ENCODE data around the gene NAA80.

NAA80 gene

DNA sequence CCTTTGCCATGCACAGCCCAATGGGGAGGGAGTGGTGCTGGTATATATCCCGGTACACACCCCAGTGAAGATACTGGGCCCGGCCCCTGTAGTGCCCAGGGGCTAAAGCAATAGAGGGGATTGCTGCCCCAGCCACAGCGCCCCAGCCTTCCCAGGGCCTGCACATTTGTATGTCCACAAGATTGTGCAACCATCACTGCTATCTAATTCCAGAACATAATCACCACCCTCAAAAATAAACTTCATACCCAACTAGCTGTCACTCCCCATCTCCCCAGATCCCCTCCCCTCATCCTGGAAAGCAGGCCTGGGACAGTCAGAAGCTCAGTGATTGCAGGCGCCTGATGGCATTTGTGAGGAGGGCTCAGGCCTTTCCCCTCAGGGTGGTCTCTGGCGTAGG lies 49.7 kb downstream of the NAA80 start:
- Histone ChIP-seq H3K27ac (peak overlapping the region; percentile 56 to 67), H3K9me3 (no peaks in the 10 kb centered on the region), H3K4me1 (peaks cover 0 to 82% (median 71%) of the 10 kb centered on the region in 4 donors), H3K4me3 (no peak overlapping the region), H3K36me3 (peaks cover 15 to 29% (median 26%) of the 10 kb centered on the region in 3 donors), H3K27me3 (no peaks in the 10 kb centered on the region)
- DNase-seq = no peak
- intact Hi-C loops (cut with DNase I; ENCODE audit: low total_unique reads) = no loop called here
- TF ChIP-seq, protein P1, sequence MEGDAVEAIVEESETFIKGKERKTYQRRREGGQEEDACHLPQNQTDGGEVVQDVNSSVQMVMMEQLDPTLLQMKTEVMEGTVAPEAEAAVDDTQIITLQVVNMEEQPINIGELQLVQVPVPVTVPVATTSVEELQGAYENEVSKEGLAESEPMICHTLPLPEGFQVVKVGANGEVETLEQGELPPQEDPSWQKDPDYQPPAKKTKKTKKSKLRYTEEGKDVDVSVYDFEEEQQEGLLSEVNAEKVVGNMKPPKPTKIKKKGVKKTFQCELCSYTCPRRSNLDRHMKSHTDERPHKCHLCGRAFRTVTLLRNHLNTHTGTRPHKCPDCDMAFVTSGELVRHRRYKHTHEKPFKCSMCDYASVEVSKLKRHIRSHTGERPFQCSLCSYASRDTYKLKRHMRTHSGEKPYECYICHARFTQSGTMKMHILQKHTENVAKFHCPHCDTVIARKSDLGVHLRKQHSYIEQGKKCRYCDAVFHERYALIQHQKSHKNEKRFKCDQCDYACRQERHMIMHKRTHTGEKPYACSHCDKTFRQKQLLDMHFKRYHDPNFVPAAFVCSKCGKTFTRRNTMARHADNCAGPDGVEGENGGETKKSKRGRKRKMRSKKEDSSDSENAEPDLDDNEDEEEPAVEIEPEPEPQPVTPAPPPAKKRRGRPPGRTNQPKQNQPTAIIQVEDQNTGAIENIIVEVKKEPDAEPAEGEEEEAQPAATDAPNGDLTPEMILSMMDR (IDR thresholded peaks at IDR 0.05) = no peak

DNA sequence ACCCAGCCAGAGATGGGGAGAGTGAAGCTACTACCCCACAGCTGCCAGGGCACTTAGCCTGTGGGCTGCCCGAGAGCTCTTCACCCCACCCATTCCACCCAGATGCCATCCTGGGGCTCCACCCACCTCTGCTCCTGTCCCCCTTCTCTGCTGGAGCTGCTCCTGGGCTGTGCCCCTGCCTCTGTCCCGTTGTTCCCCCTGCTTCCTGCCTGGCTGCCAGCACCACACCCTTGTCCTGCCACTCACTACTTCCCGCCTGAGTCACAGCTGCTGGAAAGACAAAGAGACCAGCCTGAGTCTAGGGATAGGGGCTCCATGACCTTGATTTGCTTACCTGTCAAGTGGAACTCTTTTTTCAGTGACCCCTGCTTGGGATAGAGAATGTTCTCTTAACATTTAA lies 50.8 kb downstream of the NAA80 start:
- Histone ChIP-seq H3K27ac (peak overlapping the region; percentile 56 to 67), H3K4me1 (peaks cover 0 to 83% (median 76%) of the 10 kb centered on the region in 4 donors), H3K9me3 (no peaks in the 10 kb centered on the region), H3K4me3 (no peak overlapping the region), H3K36me3 (peaks cover 13 to 18% (median 15%) of the 10 kb centered on the region in 3 donors), H3K27me3 (no peaks in the 10 kb centered on the region)
- TF ChIP-seq, protein P1 (IDR thresholded peaks at IDR 0.05) = no peak
- intact Hi-C loops (cut with DNase I; ENCODE audit: low total_unique reads) = no loop called here
- DNase-seq = peak; percentile 76 to 80

DNA sequence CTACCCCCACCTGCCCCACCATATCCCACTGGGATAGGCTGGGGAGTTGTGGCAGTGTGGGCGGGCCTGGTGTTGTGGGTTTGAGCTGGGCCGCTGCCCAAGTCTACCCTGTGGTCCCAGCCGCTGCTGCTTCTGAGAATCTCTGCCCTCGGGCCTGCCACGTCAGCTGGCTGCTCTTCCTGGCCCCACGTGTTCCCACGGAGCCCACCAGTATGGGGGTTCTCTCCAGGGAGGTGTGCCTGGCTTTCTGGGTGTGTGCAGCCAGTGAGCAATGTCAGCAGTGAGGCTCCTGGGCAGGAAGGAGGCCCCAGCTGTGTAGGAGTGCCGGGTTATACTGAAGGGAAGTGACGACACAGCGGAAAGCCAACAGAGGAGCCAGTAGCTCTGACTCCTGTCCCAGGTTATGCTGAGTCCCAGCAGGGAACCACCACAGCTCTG lies 52.7 kb downstream of the NAA80 start:
- intact Hi-C loops (cut with DNase I; ENCODE audit: low total_unique reads) = loop anchor here (1.0 kb wide), 1 partner anchor 19 kb away; no protein-coding TSS in a partner anchor
- TF ChIP-seq, protein P1 (IDR thresholded peaks at IDR 0.05) = no peak
- peak overlapping the region; percentile 39 to 49 for H3K4me3 ChIP-seq

More for the DNA sequence above, 52.7 kb downstream of the NAA80 start:
- peaks cover 0 to 100% (median 92%) of the 10 kb centered on the region in 4 donors for H3K4me1 ChIP-seq
- H3K27ac ChIP-seq = peak overlapping the region; percentile 63 to 86
- H3K36me3 ChIP-seq = no peaks in the 10 kb centered on the region
- no peak for DNase-seq
- H3K9me3 ChIP-seq = no peaks in the 10 kb centered on the region
- H3K27me3 ChIP-seq = no peaks in the 10 kb centered on the region
